H9 (cell line): ENCODE measurements around the gene MYLK. TPM values are rescaled to one million over a fixed set of nuclear protein-coding genes. Genes with fewer than 3 reads are reported as not detected.

ENCODE experiments used
- DNase-seq: peaks from one replicate; pipeline ENCODE4 v3.0.0-alpha.2; 2017
- H2AFZ ChIP-seq: one replicate; pipeline ENCODE4 v1.6.1; 2013; ENCODE audit warnings: mild to moderate bottlenecking, low read length, control low read depth, moderate library complexity
- H2AK5ac ChIP-seq: 2 replicates; pipeline ENCODE4 v1.6.1; 2013; ENCODE audit warnings: low read length, control low read depth, mixed read lengths; ENCODE audit not compliant: insufficient read length
- H2BK120ac ChIP-seq: one replicate; pipeline ENCODE4 v1.6.1; 2013; ENCODE audit warnings: low read depth, mild to moderate bottlenecking, low read length, control low read depth, inconsistent platforms; ENCODE audit not compliant: poor library complexity, severe bottlenecking
- H2BK12ac ChIP-seq: 2 replicates; pipeline ENCODE4 v1.6.1; 2013; ENCODE audit warnings: low read length, control low read depth, mixed read lengths, low read depth; ENCODE audit not compliant: insufficient read length
- H2BK15ac ChIP-seq: 2 replicates; pipeline ENCODE4 v1.6.1; 2013; ENCODE audit warnings: low read depth, low read length, control low read depth
- H2BK20ac ChIP-seq: one replicate; pipeline ENCODE4 v1.6.1; 2013; ENCODE audit warnings: low read depth, mild to moderate bottlenecking, low read length, control low read depth, inconsistent platforms; ENCODE audit not compliant: poor library complexity, severe bottlenecking
- H2BK5ac ChIP-seq: 2 replicates; pipeline ENCODE4 v1.6.1; 2013; ENCODE audit warnings: low read length, control low read depth, mixed read lengths; ENCODE audit not compliant: insufficient read length
- H3K14ac ChIP-seq: 2 replicates; pipeline ENCODE4 v1.6.1; 2013; ENCODE audit warnings: low read length, control low read depth; ENCODE audit not compliant: insufficient read depth
- H3K18ac ChIP-seq: 2 replicates; pipeline ENCODE4 v1.6.1; 2013; ENCODE audit warnings: low read depth, mild to moderate bottlenecking, mixed read lengths, low read length, control low read depth; ENCODE audit not compliant: insufficient read length
- H3K23ac ChIP-seq: 2 replicates; pipeline ENCODE4 v1.6.1; 2013; ENCODE audit warnings: low read length, control low read depth, mixed read lengths, low read depth; ENCODE audit not compliant: insufficient read length
- H3K23me2 ChIP-seq: 2 replicates; pipeline ENCODE4 v1.6.1; 2013; ENCODE audit warnings: low read depth, mild to moderate bottlenecking, mixed read lengths, low read length, control low read depth; ENCODE audit not compliant: insufficient read length, poor library complexity, severe bottlenecking
- H3K27ac ChIP-seq: 2 replicates; pipeline ENCODE4 v1.5.1; 2013; ENCODE audit warnings: low read length, control low read depth, mixed read lengths, low read depth; ENCODE audit not compliant: insufficient read length
- H3K27me3 ChIP-seq: 2 replicates; pipeline ENCODE4 v1.6.1; 2013; ENCODE audit warnings: low read length, control low read depth, inconsistent platforms; ENCODE audit not compliant: insufficient read depth
- H3K4ac ChIP-seq: 2 replicates; pipeline ENCODE4 v1.6.1; 2013; ENCODE audit warnings: low read depth, mild to moderate bottlenecking, control low read depth, inconsistent platforms, low read length, moderate library complexity
- H3K4me1 ChIP-seq: 2 replicates; pipeline ENCODE4 v1.6.1; 2013; ENCODE audit warnings: low read length, control low read depth, inconsistent platforms; ENCODE audit not compliant: insufficient read depth
- H3K4me2 ChIP-seq: 2 replicates; pipeline ENCODE4 v1.6.1; 2013; ENCODE audit warnings: low read length, control low read depth, mixed read lengths; ENCODE audit not compliant: insufficient read length, insufficient read depth
- H3K56ac ChIP-seq: 2 replicates; pipeline ENCODE4 v1.6.1; 2013; ENCODE audit warnings: low read depth, mild to moderate bottlenecking, mixed read lengths, low read length, control low read depth; ENCODE audit not compliant: insufficient read length
- H3K79me1 ChIP-seq: 2 replicates; pipeline ENCODE4 v1.6.1; 2013; ENCODE audit warnings: low read depth, mild to moderate bottlenecking, moderate library complexity, low read length, control low read depth, inconsistent platforms; ENCODE audit not compliant: insufficient read depth, poor library complexity, severe bottlenecking
- H3K79me2 ChIP-seq: 2 replicates; pipeline ENCODE4 v1.6.1; 2013; ENCODE audit warnings: low read length, control low read depth, inconsistent platforms; ENCODE audit not compliant: insufficient read depth
- H3K9ac ChIP-seq: 2 replicates; pipeline ENCODE4 v1.6.1; 2013; ENCODE audit warnings: low read length, control low read depth, mixed read lengths; ENCODE audit not compliant: insufficient read length; ENCODE audit errors: extremely low read depth
- H3K9me3 ChIP-seq: one replicate; pipeline ENCODE4 v1.6.1; 2013; ENCODE audit warnings: low read depth, low read length, inconsistent platforms; ENCODE audit not compliant: control insufficient read depth
- H3T11ph ChIP-seq: one replicate; pipeline ENCODE4 v1.6.1; 2013; ENCODE audit warnings: mild to moderate bottlenecking, low read length, control low read depth, inconsistent platforms
- H4K20me1 ChIP-seq: one replicate; pipeline ENCODE4 v1.6.1; 2013; ENCODE audit not compliant: control insufficient read depth, insufficient read length, insufficient read depth
- H4K5ac ChIP-seq: 2 replicates; pipeline ENCODE4 v1.6.1; 2013; ENCODE audit warnings: low read depth, mild to moderate bottlenecking, mixed read lengths, low read length, control low read depth; ENCODE audit not compliant: insufficient read length
- H4K8ac ChIP-seq: replicated peaks from 2 replicates; pipeline ENCODE4 v1.6.1; 2013; ENCODE audit warnings: low read length, control low read depth, mixed read lengths, low read depth; ENCODE audit not compliant: insufficient read length
- H4K91ac ChIP-seq: 2 replicates; pipeline ENCODE4 v1.6.1; 2013; ENCODE audit warnings: low read depth, mild to moderate bottlenecking, moderate library complexity, mixed read lengths, low read length, control low read depth; ENCODE audit not compliant: insufficient read length
- H3K27ac Mint-ChIP-seq, 3 experiments: 2 replicates in 2 of 3; 3 replicates in 1 of 3; pipeline ENCODE4 v1.8.0; 2020 to 2021; ENCODE audit warnings: mixed read lengths in 3 of 3, mild to moderate bottlenecking in 1 of 3, moderate library complexity in 1 of 3
- H3K27me3 Mint-ChIP-seq: 2 replicates; pipeline ENCODE4 v1.8.0; 2021; ENCODE audit warnings: low read depth, mild to moderate bottlenecking, moderate library complexity, mixed read lengths
- H3K36me3 Mint-ChIP-seq, 3 experiments: 2 replicates in 2 of 3; 3 replicates in 1 of 3; pipeline ENCODE4 v1.8.0; 2020 to 2021; ENCODE audit warnings: low read depth in 3 of 3, mixed read lengths in 3 of 3; ENCODE audit not compliant: insufficient read depth in 1 of 3
- H3K4me1 Mint-ChIP-seq, 2 experiments: 2 replicates each; pipeline ENCODE4 v1.8.0; 2020; ENCODE audit warnings: mixed read lengths in 2 of 2
- H3K4me3 Mint-ChIP-seq, 2 experiments: 2 replicates in 1 of 2; 3 replicates in 1 of 2; pipeline ENCODE4 v1.8.0; 2020 to 2021; ENCODE audit warnings: mild to moderate bottlenecking in 2 of 2, mixed read lengths in 2 of 2, moderate library complexity in 1 of 2
- H3K9me3 Mint-ChIP-seq, 2 experiments: 2 replicates in 1 of 2; 3 replicates in 1 of 2; pipeline ENCODE4 v1.8.0; 2020; ENCODE audit warnings: mild to moderate bottlenecking in 2 of 2, mixed read lengths in 2 of 2, moderate library complexity in 1 of 2
- CTCF ChIP-seq: fragments of 200-600 bp; sonication (generic); conservative IDR thresholded peaks from 3 replicates; pipeline ENCODE4 v1.8.0; 2021; ENCODE audit warnings: antibody characterized with exemption, mild to moderate bottlenecking
- WGBS: extraction: QIAGEN DNeasy Blood & Tissue Kit; methylation state at CpG from one replicate; pipeline ENCODE4 v1.1.7; 2013; ENCODE audit warnings: missing lambda C conversion rate, low lambda C conversion rate, mixed read lengths; ENCODE audit not compliant: insufficient read length; ENCODE audit errors: extremely low coverage; 5-methylcytosine and 5-hydroxymethylcytosine counted together
- total RNA-seq: library from RNA; stranded (reverse); gene quantifications from 2 replicates; pipeline ENCODE4 v1.2.1, GENCODE V29; 2021

The MYLK gene
- total RNA-seq, 1 experiment from 2014 or later: 10.1 TPM

- no peak overlapping the region for H3K14ac ChIP-seq
- H3K56ac ChIP-seq: no peak overlapping the region
- H2BK20ac ChIP-seq: no peak overlapping the region
- no peak overlapping the region for H3K4ac ChIP-seq
- no CpG with 5 or more reads among the region's 4 CpGs for WGBS
- H3K23ac ChIP-seq: no peak overlapping the region
- H3K27ac Mint-ChIP-seq: peak overlapping the region in 1 of 3 experiments; percentile 14; a peak in 1 of 7 replicates
- H3T11ph ChIP-seq: no peak overlapping the region
- no peaks in the 10 kb centered on the region for H3K79me2 ChIP-seq
- no peak overlapping the region for H3K4me2 ChIP-seq
- no peaks in the 10 kb centered on the region; the same call in 1 of the 2 replicates for H3K4me1 ChIP-seq
- H2AK5ac ChIP-seq: no peak overlapping the region
- H3K9ac ChIP-seq: no peak overlapping the region
- H4K20me1 ChIP-seq: no peaks in the 10 kb centered on the region
- H2AFZ ChIP-seq: no peak overlapping the region
- H4K5ac ChIP-seq: no peak overlapping the region
- no peaks in the 10 kb centered on the region for H3K27me3 Mint-ChIP-seq
- H3K79me1 ChIP-seq: no peaks in the 10 kb centered on the region
- no peak overlapping the region for H2BK15ac ChIP-seq
- no peak overlapping the region for H2BK12ac ChIP-seq
- H4K8ac ChIP-seq: no peak overlapping the region
- no peak overlapping the region for H4K91ac ChIP-seq
- H3K27me3 ChIP-seq: no peaks in the 10 kb centered on the region
- no peaks in the 10 kb centered on the region for H3K9me3 Mint-ChIP-seq
- H3K23me2 ChIP-seq: no peaks in the 10 kb centered on the region
- H3K36me3 Mint-ChIP-seq: no peaks in the 10 kb centered on the region; a peak in 1 of 7 replicates
- no peak overlapping the region for H2BK5ac ChIP-seq
- no peak for DNase-seq
- H3K4me1 Mint-ChIP-seq: peaks cover 26 to 41% of the 10 kb centered on the region in 2 experiments
- H3K9me3 ChIP-seq: no peaks in the 10 kb centered on the region
- no peak overlapping the region for H3K4me3 Mint-ChIP-seq
- no peak overlapping the region for H2BK120ac ChIP-seq
- no peak for TF ChIP-seq CTCF
- no peak overlapping the region for H3K18ac ChIP-seq
- no peak overlapping the region for H3K27ac ChIP-seq
These were observed 243.2 kb downstream of the MYLK start for GRCh38 chr3:123640740-123641462.
